Right hindlimb (tissue), 1 donor: ENCODE data around the gene ZCCHC17.
"Not testable (repeated sequence)": the region's sequence is repeated elsewhere in the genome, so short reads cannot be mapped to it uniquely, and the experiment has no call there.

ENCODE experiments used
- DNase-seq: peaks from one replicate; pipeline ENCODE4 v3.0.0-alpha.2; 2018

The ZCCHC17 gene

GRCh38 chr1:31296486-31297276 is at the start of gene ZCCHC17, which contains the start of gene SNRNP40:
Gene ZCCHC17, plus strand, starts transcription at chr1:31297032. Its CDS starts 13,067 bp downstream, at chr1:31310099.
Gene SNRNP40, minus strand, starts transcription at chr1:31296788. Its CDS starts 37 bp downstream, at chr1:31296751.
- DNase-seq, result peak; percentile 98

GRCh38 chr1:31248276-31248675 is 48.6 kb upstream of the ZCCHC17 start:
- DNase-seq, result no peak

GRCh38 chr1:31249854-31250253 is 47.0 kb upstream of the ZCCHC17 start:
- no peak for DNase-seq

GRCh38 chr1:31257213-31257612 is 39.6 kb upstream of the ZCCHC17 start:
- no peak for DNase-seq

GRCh38 chr1:31258581-31258980 is 38.3 kb upstream of the ZCCHC17 start:
- DNase-seq, result no peak

GRCh38 chr1:31259746-31260145 is 37.1 kb upstream of the ZCCHC17 start:
- no peak for DNase-seq

GRCh38 chr1:31261916-31262315 is 34.9 kb upstream of the ZCCHC17 start:
- DNase-seq, result no peak

GRCh38 chr1:31262393-31262792 is 34.4 kb upstream of the ZCCHC17 start:
- not testable (repeated sequence) for DNase-seq

- DNase-seq, result no peak
Measured at GRCh38 chr1:31263408-31263807, 33.4 kb upstream of the ZCCHC17 start.

GRCh38 chr1:31264790-31265386 is 31.9 kb upstream of the ZCCHC17 start:
- DNase-seq, result no peak

GRCh38 chr1:31266547-31266946 is 30.3 kb upstream of the ZCCHC17 start:
- no peak for DNase-seq

GRCh38 chr1:31272369-31272768 is 24.5 kb upstream of the ZCCHC17 start:
- no peak for DNase-seq

- DNase-seq, result no peak
Measured at GRCh38 chr1:31273619-31274018, 23.2 kb upstream of the ZCCHC17 start.

GRCh38 chr1:31282426-31282825 is 14.4 kb upstream of the ZCCHC17 start:
- not testable (repeated sequence) for DNase-seq

- not testable (repeated sequence) for DNase-seq
Measured at GRCh38 chr1:31287791-31288190, 9.0 kb upstream of the ZCCHC17 start.

GRCh38 chr1:31289021-31289420 is 7.8 kb upstream of the ZCCHC17 start:
- DNase-seq, result no peak

- DNase-seq, result no peak
Measured at GRCh38 chr1:31295874-31296485, 852 bp upstream of the ZCCHC17 start.

GRCh38 chr1:31297277-31298247 is 730 bp downstream of the ZCCHC17 start:
- DNase-seq, result no peak

GRCh38 chr1:31299365-31299764 is 2.5 kb downstream of the ZCCHC17 start:
- no peak for DNase-seq

- no peak for DNase-seq
Measured at GRCh38 chr1:31300193-31300592, 3.4 kb downstream of the ZCCHC17 start.

GRCh38 chr1:31302709-31303441 is 6.0 kb downstream of the ZCCHC17 start:
- DNase-seq, result no peak

GRCh38 chr1:31306278-31306677 is 9.4 kb downstream of the ZCCHC17 start:
- DNase-seq, result no peak
